Measurements from ENCODE around the gene TRPV6.

The TRPV6 gene

GRCh38 chr7:142868986-142869415 lies 16.5 kb downstream of the TRPV6 start:
- no peak for DNase-seq (ENCODE audit: low read depth)

- DNase-seq (ENCODE audit: low read depth) = no peak
These were observed 17.2 kb downstream of the TRPV6 start for GRCh38 chr7:142868188-142868985.

DNA sequence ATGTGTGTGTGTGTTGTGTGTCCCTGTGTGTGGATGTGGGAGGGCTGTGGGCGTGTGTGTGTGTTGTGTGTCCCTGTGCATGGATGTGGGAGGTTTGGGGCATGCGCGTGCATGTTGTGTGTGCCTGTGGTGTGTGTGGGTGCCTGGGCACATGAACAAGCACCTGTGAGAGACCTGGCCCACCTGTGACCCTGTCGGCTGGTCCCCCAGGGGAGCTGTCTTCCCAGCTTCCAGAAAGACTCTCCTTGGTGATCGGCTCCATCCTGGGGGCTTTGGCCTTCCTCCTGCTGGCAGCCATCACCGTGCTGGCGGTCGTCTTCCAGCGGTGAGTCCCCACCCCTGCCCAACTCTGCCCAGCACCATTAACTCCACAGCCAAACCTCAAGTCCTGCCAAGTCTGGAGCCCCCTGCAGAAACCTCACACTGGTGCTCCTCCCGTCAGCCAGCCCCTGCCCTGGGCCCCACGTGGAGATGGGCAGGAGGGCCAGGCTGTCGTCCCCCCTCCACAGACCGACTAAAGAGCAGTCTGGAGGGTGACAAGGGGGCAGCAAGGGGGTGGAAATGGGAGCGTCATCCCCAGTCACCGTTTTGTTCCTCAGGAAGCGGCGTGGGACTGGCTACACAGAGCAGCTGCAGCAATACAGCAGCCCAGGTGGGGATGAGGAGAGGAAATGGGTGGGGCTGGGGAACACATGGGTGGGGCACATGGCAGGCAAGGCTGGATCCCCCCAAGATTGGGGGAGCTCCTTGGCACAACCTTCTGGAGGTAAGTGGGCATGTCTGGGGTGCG lies 18.0 kb downstream of the TRPV6 start:
- no peak for DNase-seq (ENCODE audit: low read depth)

GRCh38 chr7:142867097-142867378 lies 18.5 kb downstream of the TRPV6 start:
- no peak for DNase-seq (ENCODE audit: low read depth)

GRCh38 chr7:142866361-142867096 lies 19.0 kb downstream of the TRPV6 start:
- no peak for DNase-seq (ENCODE audit: low read depth)

- no peak for DNase-seq (ENCODE audit: low read depth)
These were observed 19.8 kb downstream of the TRPV6 start for GRCh38 chr7:142865766-142866165.

DNA sequence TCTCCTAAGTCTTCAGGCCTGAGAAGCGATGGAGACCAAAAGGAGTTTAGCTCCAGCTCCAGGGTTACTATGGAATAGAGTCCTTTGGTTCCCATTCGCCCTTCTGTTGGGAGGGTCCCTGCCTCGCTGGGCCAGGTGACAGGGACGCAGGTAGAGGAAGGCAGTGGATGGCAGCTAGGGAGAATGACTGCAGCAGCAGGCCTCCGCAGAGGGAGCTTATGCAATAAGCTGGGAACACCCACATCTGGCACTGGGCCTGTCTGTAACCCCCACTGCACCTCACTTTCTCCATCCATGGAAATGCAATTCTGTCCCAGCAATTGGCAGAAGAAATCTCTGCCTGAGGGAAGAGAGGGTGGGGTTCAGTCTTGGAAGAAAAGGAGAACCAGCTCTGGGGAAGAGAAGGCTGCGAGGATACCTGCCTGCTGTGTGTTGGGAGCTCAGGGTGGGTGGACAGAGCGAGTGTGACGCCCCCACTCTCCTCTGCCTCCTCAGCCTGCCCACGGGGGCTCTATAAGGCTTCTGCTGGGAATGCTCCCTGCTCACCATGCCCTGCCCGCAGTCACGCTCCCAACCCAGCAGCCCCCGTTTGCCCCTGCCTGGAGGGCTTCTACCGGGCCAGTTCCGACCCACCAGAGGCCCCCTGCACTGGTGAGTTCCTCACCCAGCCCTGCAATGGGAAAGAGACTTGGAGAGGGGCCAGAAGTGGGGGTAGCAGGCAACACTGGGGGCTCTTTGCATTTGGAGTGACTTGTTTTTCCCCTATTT lies 20.4 kb downstream of the TRPV6 start:
- DNase-seq (ENCODE audit: low read depth) = no peak

- no peak for DNase-seq (ENCODE audit: low read depth)
These were observed 21.5 kb downstream of the TRPV6 start for GRCh38 chr7:142863891-142864685.

GRCh38 chr7:142862786-142863400 lies 22.7 kb downstream of the TRPV6 start:
- no peak for DNase-seq (ENCODE audit: low read depth)

DNA sequence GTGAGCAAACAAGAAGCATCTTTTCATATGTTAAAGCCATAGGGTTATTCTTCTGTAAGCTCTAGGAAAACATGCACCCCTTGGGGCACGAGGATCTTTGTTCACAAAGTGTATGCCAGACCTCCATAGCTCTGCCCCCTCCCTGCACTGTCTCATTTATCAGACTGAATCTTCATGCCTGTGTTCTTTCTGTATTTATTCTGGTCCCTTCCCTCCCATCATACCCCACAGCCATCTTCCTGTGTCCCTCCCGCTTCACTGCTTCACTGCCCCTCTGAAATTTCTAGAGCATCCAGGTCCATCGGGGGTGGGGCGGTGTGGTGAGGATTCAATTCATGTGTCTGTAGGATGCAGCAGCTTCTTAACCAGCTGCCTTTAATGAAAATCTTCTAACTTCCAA lies 23.2 kb downstream of the TRPV6 start:
- no peak for DNase-seq (ENCODE audit: low read depth)

GRCh38 chr7:142860968-142861367 lies 24.6 kb downstream of the TRPV6 start:
- DNase-seq (ENCODE audit: low read depth) = no peak

- DNase-seq (ENCODE audit: low read depth) = no peak
These were observed 25.7 kb downstream of the TRPV6 start for GRCh38 chr7:142859829-142860228.

- DNase-seq (ENCODE audit: low read depth) = no peak
These were observed 26.1 kb downstream of the TRPV6 start for GRCh38 chr7:142859411-142859810.

DNA sequence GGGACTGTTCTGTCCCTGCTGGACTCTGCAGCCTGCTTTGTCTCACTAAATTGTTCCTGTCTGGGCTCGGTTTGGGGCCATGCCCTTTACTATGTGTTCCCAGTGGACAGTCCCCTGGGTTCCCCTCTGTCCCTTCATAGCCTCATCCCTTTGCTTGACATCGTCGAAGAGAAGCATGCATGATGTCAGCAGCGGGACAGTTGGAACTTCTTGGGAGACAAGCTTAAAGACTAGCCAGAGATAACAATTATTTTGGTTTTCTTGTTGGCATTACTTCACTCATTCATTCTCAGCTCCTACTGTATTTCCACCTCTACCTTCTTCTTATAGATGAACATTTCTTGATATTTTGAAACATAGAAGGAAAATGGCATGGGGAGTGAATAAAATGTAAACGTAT lies 27.9 kb downstream of the TRPV6 start:
- DNase-seq (ENCODE audit: low read depth) = no peak

- DNase-seq (ENCODE audit: low read depth) = no peak
These were observed 28.8 kb downstream of the TRPV6 start for GRCh38 chr7:142856565-142857245.

DNA sequence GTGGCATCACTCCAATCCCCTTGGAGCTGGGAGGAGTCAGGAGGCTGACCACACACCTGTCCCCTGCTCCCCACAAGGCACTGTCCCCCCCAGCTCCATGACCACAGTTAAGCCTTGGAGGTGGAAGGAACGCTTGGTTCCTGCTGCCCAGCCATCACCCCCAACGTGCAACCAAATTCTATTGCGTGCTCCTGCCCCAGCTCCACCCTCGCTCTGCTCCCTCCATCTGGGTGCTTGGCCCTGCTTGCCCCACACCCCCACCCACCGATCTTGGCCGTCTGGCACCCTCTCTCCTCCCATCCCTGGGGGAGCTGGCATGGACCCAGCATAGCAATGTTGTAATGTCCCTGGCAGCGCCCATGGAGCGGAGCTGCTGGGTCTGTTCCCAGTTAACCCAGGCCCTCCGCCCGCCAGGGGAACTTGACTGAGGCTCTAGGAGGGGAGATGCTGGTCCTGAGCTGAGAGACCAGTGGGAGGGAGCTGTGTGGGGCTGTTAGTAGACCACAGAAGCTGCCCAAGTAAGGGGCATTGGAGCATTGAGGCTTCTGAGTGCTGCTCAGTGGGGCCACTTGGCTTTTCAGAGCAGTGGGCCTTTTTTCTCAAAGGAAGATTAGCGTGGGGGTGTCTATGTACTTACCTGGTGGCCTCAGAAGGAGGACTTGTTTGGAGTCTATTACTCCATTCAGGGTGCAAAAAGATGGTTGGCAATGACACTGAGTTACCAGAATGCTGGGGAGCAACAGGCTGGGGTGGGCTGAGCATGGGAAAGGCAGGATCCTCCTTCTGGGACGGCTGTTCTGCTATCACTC lies 29.6 kb downstream of the TRPV6 start:
- no peak for DNase-seq (ENCODE audit: low read depth)

DNA sequence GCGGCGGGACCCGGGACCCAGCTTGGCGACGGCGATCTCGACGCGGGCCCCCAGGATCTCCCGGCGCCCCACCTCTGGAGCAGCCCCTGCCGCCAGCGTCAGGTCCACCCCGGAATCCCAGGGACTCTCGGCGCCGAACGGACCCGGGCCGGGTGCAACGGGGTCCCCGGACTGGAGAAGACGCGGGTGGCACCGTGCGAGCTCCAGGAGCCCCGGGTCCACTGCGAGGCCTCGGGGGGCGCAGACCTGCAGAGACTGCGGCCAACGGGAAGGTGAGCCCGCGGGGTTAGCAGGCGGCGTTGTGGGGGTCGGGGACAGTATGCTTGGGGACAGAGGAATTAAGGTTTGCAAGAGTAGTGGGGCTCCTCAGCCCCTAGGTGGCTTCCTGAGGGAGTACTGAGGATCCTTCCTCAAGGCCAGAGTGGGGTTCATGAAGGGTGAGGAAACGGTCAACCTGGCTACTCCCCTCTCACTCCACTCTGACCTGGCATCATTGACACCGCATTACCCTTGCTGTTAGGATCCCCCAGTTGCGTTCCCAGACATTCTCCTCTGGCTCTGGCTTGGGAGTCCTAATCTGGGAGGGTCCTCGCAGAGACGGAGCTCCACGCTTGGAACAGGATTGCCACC lies 30.3 kb downstream of the TRPV6 start:
- DNase-seq (ENCODE audit: low read depth) = no peak

DNA sequence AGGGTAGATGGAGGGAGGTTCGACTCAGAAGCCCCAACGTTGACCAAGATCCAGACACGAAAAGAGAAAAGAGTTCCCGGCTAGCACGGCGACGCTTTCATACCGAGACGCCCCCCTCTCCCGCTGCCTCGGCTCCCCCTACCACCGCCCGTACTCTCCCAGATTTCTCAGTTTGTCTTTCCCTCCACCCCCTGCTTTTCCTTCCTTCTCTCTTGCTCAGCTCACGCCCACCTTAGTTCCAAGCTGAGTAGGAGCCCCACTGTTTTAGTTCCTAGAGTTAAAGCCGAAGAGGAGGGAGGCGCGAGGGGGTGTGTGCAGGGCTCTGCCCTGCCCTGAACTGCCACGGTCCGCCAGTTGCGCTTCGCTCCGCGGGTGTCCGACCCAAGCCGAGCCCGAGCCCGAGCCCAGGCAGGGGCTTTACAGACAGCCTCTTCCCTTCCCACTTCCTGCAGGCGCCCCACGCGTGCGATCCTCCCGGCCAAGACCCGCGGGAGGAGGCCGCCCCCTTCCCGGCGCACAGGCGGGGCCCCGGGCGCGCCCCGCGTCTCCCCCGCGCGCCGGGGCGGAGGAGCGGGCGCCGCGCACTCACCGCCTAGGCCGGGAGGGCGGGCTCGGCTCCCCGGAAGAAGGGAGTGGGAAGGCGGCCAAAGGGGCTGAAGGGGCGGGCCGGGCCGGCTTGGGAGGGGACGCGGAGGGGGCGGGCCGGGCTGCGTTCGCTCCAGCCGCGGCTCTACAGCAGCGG lies 31.0 kb downstream of the TRPV6 start, which contains the start of gene EPHB6:
Gene EPHB6, plus strand, starts transcription at position 705 of the 742 bp plus-strand sequence. CDS start 8,152 bp downstream, outside the sequence.
- DNase-seq (ENCODE audit: low read depth) = peak; percentile 60
